ENCODE results near the gene SLC7A11.

Gene SLC7A11

DNA sequence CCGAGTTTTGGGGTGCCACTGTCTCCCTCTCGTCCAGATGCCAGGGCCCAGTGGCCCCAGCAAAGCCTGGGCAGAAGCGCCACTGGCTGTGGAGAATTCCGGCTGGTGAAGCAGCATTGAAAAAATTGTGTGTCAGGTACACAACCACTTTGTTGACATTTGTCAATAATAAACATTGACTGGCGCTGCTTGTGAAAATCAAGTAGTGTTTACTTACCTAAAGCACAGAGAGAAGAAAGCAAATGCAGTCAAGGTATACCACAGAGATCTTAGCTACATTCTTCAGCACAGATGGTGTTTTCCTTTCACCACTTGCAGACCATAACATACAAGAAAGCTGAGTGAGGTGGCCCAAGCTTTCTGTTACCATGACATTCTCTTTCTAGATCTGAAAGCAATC lies 14.5 kb upstream of the SLC7A11 start:
- Histone ChIP-seq H3K79me2 (ENCODE audit: insufficient read depth, low read length) (no peaks in the 10 kb centered on the region), H3K36me3 (ENCODE audit: insufficient read depth, low read length) (no peaks in the 10 kb centered on the region), H3K4me3 (ENCODE audit: low read depth, low read length, poor library complexity, severe bottlenecking) (no peak overlapping the region), H3K9ac (ENCODE audit: low read length) (no peak overlapping the region), H3K4me1 (ENCODE audit: insufficient read depth, low read length, severe bottlenecking) (peaks cover 6% of the 10 kb centered on the region), H3K9me2 (ENCODE audit: low read depth, low read length) (no peaks in the 10 kb centered on the region), H3K4me2 (ENCODE audit: low read length) (no peak overlapping the region), H2AFZ (ENCODE audit: low read length) (no peak overlapping the region), H3K27ac (ENCODE audit: low read depth, low read length, poor library complexity, severe bottlenecking) (no peak overlapping the region), H4K20me1 (ENCODE audit: insufficient read depth, low read length) (no peaks in the 10 kb centered on the region), H3K9me3 (ENCODE audit: low read length) (peaks cover 9% of the 10 kb centered on the region; the same call in 1 of the 2 replicates), H3K27me3 (ENCODE audit: insufficient read depth, low read length) (no peaks in the 10 kb centered on the region), H3F3A (ENCODE audit: insufficient read depth, low read length) (no peaks in the 10 kb centered on the region)
- TF ChIP-seq EZH2 (IDR thresholded peaks at IDR 0.05; ENCODE audit: borderline replicate concordance, low read length) = no peak
- TF ChIP-seq, protein P1, sequence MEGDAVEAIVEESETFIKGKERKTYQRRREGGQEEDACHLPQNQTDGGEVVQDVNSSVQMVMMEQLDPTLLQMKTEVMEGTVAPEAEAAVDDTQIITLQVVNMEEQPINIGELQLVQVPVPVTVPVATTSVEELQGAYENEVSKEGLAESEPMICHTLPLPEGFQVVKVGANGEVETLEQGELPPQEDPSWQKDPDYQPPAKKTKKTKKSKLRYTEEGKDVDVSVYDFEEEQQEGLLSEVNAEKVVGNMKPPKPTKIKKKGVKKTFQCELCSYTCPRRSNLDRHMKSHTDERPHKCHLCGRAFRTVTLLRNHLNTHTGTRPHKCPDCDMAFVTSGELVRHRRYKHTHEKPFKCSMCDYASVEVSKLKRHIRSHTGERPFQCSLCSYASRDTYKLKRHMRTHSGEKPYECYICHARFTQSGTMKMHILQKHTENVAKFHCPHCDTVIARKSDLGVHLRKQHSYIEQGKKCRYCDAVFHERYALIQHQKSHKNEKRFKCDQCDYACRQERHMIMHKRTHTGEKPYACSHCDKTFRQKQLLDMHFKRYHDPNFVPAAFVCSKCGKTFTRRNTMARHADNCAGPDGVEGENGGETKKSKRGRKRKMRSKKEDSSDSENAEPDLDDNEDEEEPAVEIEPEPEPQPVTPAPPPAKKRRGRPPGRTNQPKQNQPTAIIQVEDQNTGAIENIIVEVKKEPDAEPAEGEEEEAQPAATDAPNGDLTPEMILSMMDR (IDR thresholded peaks at IDR 0.05; ENCODE audit: low read length) = no peak

- H3F3A ChIP-seq (ENCODE audit: insufficient read depth, low read length) = no peaks in the 10 kb centered on the region
- H3K79me2 ChIP-seq (ENCODE audit: insufficient read depth, low read length) = no peaks in the 10 kb centered on the region
- no peak overlapping the region for H2AFZ ChIP-seq (ENCODE audit: low read length)
- TF ChIP-seq EZH2 (IDR thresholded peaks at IDR 0.05; ENCODE audit: borderline replicate concordance, low read length) = no peak
- TF ChIP-seq, protein P1 (IDR thresholded peaks at IDR 0.05; ENCODE audit: low read length) = no peak
- no peaks in the 10 kb centered on the region for H4K20me1 ChIP-seq (ENCODE audit: insufficient read depth, low read length)
- H3K9me3 ChIP-seq (ENCODE audit: low read length) = peaks cover 9% of the 10 kb centered on the region; the same call in 1 of the 2 replicates
- no peak overlapping the region for H3K27ac ChIP-seq (ENCODE audit: low read depth, low read length, poor library complexity, severe bottlenecking)
- H3K4me1 ChIP-seq (ENCODE audit: insufficient read depth, low read length, severe bottlenecking) = peaks cover 6% of the 10 kb centered on the region
- H3K36me3 ChIP-seq (ENCODE audit: insufficient read depth, low read length) = no peaks in the 10 kb centered on the region
- H3K27me3 ChIP-seq (ENCODE audit: insufficient read depth, low read length) = no peaks in the 10 kb centered on the region
- no peaks in the 10 kb centered on the region for H3K9me2 ChIP-seq (ENCODE audit: low read depth, low read length)
- H3K4me2 ChIP-seq (ENCODE audit: low read length) = no peak overlapping the region
- H3K9ac ChIP-seq (ENCODE audit: low read length) = no peak overlapping the region
- H3K4me3 ChIP-seq (ENCODE audit: low read depth, low read length, poor library complexity, severe bottlenecking) = no peak overlapping the region
Observed at GRCh38 chr4:138255917-138256597, 13.9 kb upstream of the SLC7A11 start.

DNA sequence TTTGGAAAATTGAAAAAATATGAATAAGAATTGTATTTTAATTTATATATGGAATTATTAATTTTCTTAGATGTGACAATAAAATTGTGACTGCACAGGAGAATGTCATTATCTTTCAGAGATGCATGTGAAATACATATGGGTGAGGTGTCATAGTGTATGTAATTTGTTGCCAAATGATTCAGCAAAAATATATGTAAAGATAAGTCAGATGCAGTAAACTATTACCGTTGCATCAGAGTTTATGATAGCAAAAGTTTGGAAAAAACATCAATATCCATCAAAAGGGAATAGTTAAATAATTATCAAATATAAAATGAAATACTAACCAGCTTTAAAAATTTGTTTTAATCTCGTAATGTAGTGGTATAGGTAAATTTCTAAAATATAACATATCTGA lies 10.4 kb upstream of the SLC7A11 start:
- Histone ChIP-seq H3K9me2 (ENCODE audit: low read depth, low read length) (no peaks in the 10 kb centered on the region), H3K27me3 (ENCODE audit: insufficient read depth, low read length) (no peaks in the 10 kb centered on the region), H3K9me3 (ENCODE audit: low read length) (peaks cover 9% of the 10 kb centered on the region; the same call in 1 of the 2 replicates), H3F3A (ENCODE audit: insufficient read depth, low read length) (peaks cover under 1% of the 10 kb centered on the region; the same call in 1 of the 2 replicates), H3K4me3 (ENCODE audit: low read depth, low read length, poor library complexity, severe bottlenecking) (no peak overlapping the region), H3K9ac (ENCODE audit: low read length) (no peak overlapping the region), H2AFZ (ENCODE audit: low read length) (peak overlapping the region; percentile 83), H3K4me2 (ENCODE audit: low read length) (no peak overlapping the region), H4K20me1 (ENCODE audit: insufficient read depth, low read length) (no peaks in the 10 kb centered on the region), H3K36me3 (ENCODE audit: insufficient read depth, low read length) (no peaks in the 10 kb centered on the region), H3K79me2 (ENCODE audit: insufficient read depth, low read length) (no peaks in the 10 kb centered on the region), H3K4me1 (ENCODE audit: insufficient read depth, low read length, severe bottlenecking) (peaks cover 13% of the 10 kb centered on the region), H3K27ac (ENCODE audit: low read depth, low read length, poor library complexity, severe bottlenecking) (no peak overlapping the region)
- TF ChIP-seq, protein P1 (IDR thresholded peaks at IDR 0.05; ENCODE audit: low read length) = no peak
- no peak for TF ChIP-seq EZH2 (IDR thresholded peaks at IDR 0.05; ENCODE audit: borderline replicate concordance, low read length)
